ENCODE results near the gene CIROP.
A peak's percentile ranks its signal among the peaks of the same experiment; 100 is the strongest.

CIROP gene

DNA sequence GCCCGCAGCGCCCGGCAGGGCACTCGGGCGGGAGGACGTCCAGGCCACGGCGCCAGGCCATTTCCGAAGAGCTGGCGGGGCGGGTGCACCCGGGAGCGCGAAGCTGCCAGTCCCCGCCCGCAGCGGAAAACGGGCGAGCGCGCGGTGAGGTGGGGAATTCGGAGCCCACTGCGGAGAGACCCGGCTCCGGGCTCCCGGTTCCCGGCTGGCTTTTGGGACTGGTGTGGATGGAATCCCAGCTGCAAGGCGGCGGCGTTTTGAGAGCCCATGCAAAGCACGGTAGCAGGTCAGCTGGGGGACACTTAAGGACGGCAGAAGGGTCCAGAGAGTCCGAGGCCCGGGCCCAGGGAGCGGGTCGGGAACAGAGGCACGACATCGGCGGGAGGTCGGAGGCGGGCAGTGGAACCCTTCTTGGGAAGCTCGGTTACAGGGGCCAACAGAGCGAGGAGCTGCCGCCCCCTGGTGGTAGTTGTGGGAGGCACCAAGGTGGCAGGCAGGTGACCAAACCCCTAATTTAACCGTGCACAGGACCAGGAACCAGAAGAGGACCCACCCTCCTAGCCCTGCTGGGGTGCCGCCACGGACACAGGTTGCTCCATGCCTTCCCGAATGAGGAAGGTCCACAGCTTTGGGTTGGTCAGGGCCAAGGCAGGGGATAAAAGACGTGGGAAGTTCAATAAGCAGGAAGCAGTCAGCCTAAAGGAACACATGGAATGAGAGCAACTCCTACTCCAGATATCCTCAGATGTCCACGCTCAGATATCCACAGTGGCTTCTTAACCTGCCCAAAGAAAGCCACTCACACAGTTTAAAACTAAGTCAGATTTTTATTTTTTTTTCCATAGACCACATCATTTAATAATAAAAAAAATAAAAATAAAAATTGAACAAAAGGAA lies 46.8 kb downstream of the CIROP start:
- no peak overlapping the region for H2AFZ ChIP-seq (ENCODE audit: low read depth, low read length)
- peak overlapping the region; percentile 65 for H3K4me3 ChIP-seq (ENCODE audit: low read length)
- no peaks in the 10 kb centered on the region for H3K27me3 ChIP-seq (ENCODE audit: insufficient read depth, low read length)
- H3K9me3 ChIP-seq (ENCODE audit: low read length): no peaks in the 10 kb centered on the region
- H3K36me3 ChIP-seq (ENCODE audit: insufficient read depth, low read length): peaks cover 52% of the 10 kb centered on the region
- peaks cover 16% of the 10 kb centered on the region for H3K4me1 ChIP-seq (ENCODE audit: insufficient read depth, low read length)

- Histone ChIP-seq H2AFZ (ENCODE audit: low read depth, low read length) (peak within 1 kb of the TSS; percentile 51), H3K4me3 (ENCODE audit: low read length) (peak within 1 kb of the TSS; percentile 65), H3K9me3 (ENCODE audit: low read length) (no peaks in the 10 kb centered on the region), H3K4me1 (ENCODE audit: insufficient read depth, low read length) (peaks cover 16% of the 10 kb centered on the region), H3K36me3 (ENCODE audit: insufficient read depth, low read length) (peaks cover 45% of the 10 kb centered on the region), H3K27me3 (ENCODE audit: insufficient read depth, low read length) (no peaks in the 10 kb centered on the region)
Measured at GRCh38 chr14:23056956-23057756, 47.6 kb downstream of the CIROP start, which contains the start of gene CDH24. Gene CDH24, minus strand, starts transcription at chr14:23057520. Its CDS starts 1,787 bp downstream, at chr14:23055733.

DNA sequence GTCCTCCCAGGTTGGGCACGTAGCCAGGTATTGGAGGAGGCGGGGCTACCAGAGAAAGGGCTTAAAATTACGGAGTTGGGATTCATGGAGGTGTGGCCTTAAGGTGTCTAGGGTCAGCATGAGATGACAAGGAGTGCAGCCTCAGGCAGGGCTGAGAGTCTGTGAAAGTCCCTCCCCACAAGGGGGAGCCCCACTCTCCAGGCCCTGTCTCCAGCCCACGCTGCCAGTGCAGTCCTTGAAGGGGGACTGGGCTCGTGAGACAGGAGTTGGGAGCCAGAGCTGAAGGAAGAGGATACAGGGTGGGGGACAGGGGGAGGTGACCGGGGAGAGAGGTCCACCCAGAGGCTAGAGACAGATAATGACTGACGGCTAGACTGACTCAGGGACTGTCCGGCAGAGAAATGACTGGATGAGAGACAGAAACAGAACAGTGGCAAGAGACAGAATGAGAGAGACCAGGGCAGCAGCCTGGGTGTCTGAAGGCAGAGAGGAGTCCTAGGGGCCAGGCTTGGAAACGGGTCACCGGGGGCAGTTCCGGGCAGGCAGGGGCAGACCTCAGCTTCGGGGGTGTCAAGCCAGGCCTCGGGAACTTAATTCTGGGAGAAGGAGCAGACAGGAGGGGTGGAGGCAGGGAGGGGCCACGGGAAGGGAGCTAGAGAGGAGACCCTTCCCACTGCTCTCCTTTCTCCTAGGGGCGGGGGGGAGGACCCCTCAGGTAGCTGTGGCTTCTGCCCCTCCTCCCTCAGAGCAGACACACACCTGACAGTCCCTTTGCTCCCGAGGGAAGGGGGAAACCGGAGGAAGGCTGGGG lies 48.4 kb downstream of the CIROP start:
- Histone ChIP-seq H2AFZ (ENCODE audit: low read depth, low read length) (peak overlapping the region; percentile 51), H3K4me3 (ENCODE audit: low read length) (peak overlapping the region; percentile 65), H3K4me1 (ENCODE audit: insufficient read depth, low read length) (peaks cover 16% of the 10 kb centered on the region), H3K36me3 (ENCODE audit: insufficient read depth, low read length) (peaks cover 42% of the 10 kb centered on the region), H3K9me3 (ENCODE audit: low read length) (no peaks in the 10 kb centered on the region), H3K27me3 (ENCODE audit: insufficient read depth, low read length) (no peaks in the 10 kb centered on the region)

DNA sequence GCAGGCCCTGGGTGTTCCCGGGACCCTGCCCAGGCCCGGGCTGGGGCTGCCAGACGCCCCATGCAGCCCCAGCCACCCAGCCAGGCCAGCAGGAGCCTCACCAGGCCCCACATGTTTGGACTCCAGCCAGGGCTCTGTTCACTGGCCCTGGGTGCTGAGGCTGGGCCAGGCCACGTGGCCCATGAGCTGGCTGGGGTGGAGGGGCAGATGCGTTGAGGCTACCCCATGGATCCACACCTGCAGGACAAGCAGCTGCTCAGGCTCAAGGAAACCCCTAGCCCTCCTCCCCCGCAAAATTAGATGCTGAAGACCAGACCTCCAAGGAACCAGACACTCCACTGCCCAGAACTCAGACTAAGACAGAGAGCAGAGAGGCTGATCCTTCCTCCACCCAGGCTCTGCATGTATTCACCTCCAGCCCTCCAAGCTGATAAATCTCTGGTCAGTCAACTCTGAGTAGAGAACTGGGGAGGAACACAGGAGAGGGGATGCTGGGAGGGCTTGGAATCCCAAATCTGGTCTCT lies 49.1 kb downstream of the CIROP start:
- peaks cover 40% of the 10 kb centered on the region for H3K36me3 ChIP-seq (ENCODE audit: insufficient read depth, low read length)
- H3K4me1 ChIP-seq (ENCODE audit: insufficient read depth, low read length): peaks cover 16% of the 10 kb centered on the region
- no peak overlapping the region for H3K4me3 ChIP-seq (ENCODE audit: low read length)
- no peaks in the 10 kb centered on the region for H3K9me3 ChIP-seq (ENCODE audit: low read length)
- no peak overlapping the region for H2AFZ ChIP-seq (ENCODE audit: low read depth, low read length)
- no peaks in the 10 kb centered on the region for H3K27me3 ChIP-seq (ENCODE audit: insufficient read depth, low read length)

GRCh38 chr14:23055147-23055550 lies 49.6 kb downstream of the CIROP start:
- no peaks in the 10 kb centered on the region for H3K9me3 ChIP-seq (ENCODE audit: low read length)
- H3K4me3 ChIP-seq (ENCODE audit: low read length): no peak overlapping the region
- peaks cover 43% of the 10 kb centered on the region for H3K36me3 ChIP-seq (ENCODE audit: insufficient read depth, low read length)
- no peaks in the 10 kb centered on the region for H3K27me3 ChIP-seq (ENCODE audit: insufficient read depth, low read length)
- H2AFZ ChIP-seq (ENCODE audit: low read depth, low read length): no peak overlapping the region
- H3K4me1 ChIP-seq (ENCODE audit: insufficient read depth, low read length): peaks cover 16% of the 10 kb centered on the region

- Histone ChIP-seq H3K36me3 (ENCODE audit: insufficient read depth, low read length) (peaks cover 44% of the 10 kb centered on the region), H2AFZ (ENCODE audit: low read depth, low read length) (no peak overlapping the region), H3K4me3 (ENCODE audit: low read length) (no peak overlapping the region), H3K27me3 (ENCODE audit: insufficient read depth, low read length) (no peaks in the 10 kb centered on the region), H3K4me1 (ENCODE audit: insufficient read depth, low read length) (peaks cover 16% of the 10 kb centered on the region), H3K9me3 (ENCODE audit: low read length) (no peaks in the 10 kb centered on the region)
Measured at GRCh38 chr14:23054000-23054811, 50.6 kb downstream of the CIROP start.

DNA sequence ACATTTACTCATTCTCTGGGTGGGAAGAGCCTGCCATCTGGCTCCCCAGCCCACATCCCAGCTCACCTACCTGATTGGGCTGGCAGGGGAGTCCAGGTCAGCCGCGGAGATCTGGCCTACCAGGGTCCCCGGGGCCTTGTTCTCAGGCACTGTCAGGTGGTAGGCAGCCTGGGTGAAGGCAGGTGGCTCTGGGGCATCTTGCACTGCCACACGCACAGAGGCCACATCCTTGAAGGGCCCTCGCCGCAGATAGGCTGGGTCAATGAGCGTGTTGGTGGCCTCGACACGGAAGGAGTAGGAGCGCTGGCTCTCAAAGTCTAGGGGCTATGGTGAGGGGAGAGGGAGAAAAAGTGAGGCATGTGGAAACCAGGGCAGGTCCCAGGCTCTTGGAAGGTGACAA lies 51.4 kb downstream of the CIROP start:
- Histone ChIP-seq H3K9me3 (ENCODE audit: low read length) (peaks cover 5% of the 10 kb centered on the region), H3K27me3 (ENCODE audit: insufficient read depth, low read length) (no peaks in the 10 kb centered on the region), H3K36me3 (ENCODE audit: insufficient read depth, low read length) (peaks cover 43% of the 10 kb centered on the region), H2AFZ (ENCODE audit: low read depth, low read length) (no peak overlapping the region), H3K4me1 (ENCODE audit: insufficient read depth, low read length) (peaks cover 16% of the 10 kb centered on the region), H3K4me3 (ENCODE audit: low read length) (no peak overlapping the region)

DNA sequence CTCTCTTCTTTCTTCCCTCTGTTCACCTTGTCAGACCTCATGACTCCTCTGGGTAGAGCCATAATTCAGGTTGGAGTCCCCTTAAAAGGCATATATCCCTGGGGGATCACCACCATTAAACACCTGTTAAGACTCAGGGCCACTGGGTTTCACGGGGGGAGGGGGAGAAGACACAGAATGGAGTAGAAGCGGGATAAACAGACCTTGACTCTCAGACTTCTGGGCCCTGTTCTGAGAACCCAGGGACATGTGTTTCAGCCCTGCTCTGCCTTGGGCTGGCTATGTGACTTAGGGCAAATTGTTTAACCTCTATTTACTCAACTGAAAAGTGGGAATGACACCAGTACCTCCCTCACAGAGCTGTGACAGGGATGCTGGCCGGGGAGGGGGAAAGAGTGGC lies 52.1 kb downstream of the CIROP start:
- Histone ChIP-seq H3K4me1 (ENCODE audit: insufficient read depth, low read length) (peaks cover 13% of the 10 kb centered on the region), H2AFZ (ENCODE audit: low read depth, low read length) (no peak overlapping the region), H3K4me3 (ENCODE audit: low read length) (no peak overlapping the region), H3K9me3 (ENCODE audit: low read length) (peaks cover 7% of the 10 kb centered on the region), H3K36me3 (ENCODE audit: insufficient read depth, low read length) (peaks cover 42% of the 10 kb centered on the region), H3K27me3 (ENCODE audit: insufficient read depth, low read length) (no peaks in the 10 kb centered on the region)

- Histone ChIP-seq H3K4me1 (ENCODE audit: insufficient read depth, low read length) (peaks cover 13% of the 10 kb centered on the region), H3K4me3 (ENCODE audit: low read length) (no peak overlapping the region), H3K9me3 (ENCODE audit: low read length) (peaks cover 7% of the 10 kb centered on the region), H3K36me3 (ENCODE audit: insufficient read depth, low read length) (peaks cover 45% of the 10 kb centered on the region), H3K27me3 (ENCODE audit: insufficient read depth, low read length) (no peaks in the 10 kb centered on the region), H2AFZ (ENCODE audit: low read depth, low read length) (no peak overlapping the region)
Measured at GRCh38 chr14:23052182-23052623, 52.6 kb downstream of the CIROP start.

GRCh38 chr14:23051141-23052057 lies 53.4 kb downstream of the CIROP start:
- Histone ChIP-seq H3K4me3 (ENCODE audit: low read length) (no peak overlapping the region), H3K4me1 (ENCODE audit: insufficient read depth, low read length) (peaks cover 6% of the 10 kb centered on the region), H3K9me3 (ENCODE audit: low read length) (peaks cover 7% of the 10 kb centered on the region), H3K27me3 (ENCODE audit: insufficient read depth, low read length) (no peaks in the 10 kb centered on the region), H2AFZ (ENCODE audit: low read depth, low read length) (no peak overlapping the region), H3K36me3 (ENCODE audit: insufficient read depth, low read length) (peaks cover 45% of the 10 kb centered on the region)
